GM23338 (cell line): Measurements from ENCODE around the gene TFEB. TPM values are rescaled to one million over a fixed set of nuclear protein-coding genes. Genes with fewer than 3 reads are reported as not detected.
A peak's percentile ranks its signal among the peaks of the same experiment; 100 is the strongest.

Source experiments
- ATAC-seq: fragments of 200-7000 bp; cut with Tn5 transposase; 3 replicates; pipeline ENCODE4 v1.9.1; 2020
- DNase-seq: peaks from one replicate; pipeline ENCODE4 v3.0.0-alpha.2; 2015; ENCODE audit warnings: low spot score
- H2AFZ ChIP-seq: fragments of 200-600 bp; sonication (generic); 2 replicates; pipeline ENCODE4 v1.8.0; 2016; ENCODE audit warnings: antibody characterized with exemption, mild to moderate bottlenecking, moderate library complexity
- H3F3A ChIP-seq: fragments of 200-600 bp; sonication (generic); replicated peaks from 2 replicates; pipeline ENCODE4 v1.8.0; 2017; ENCODE audit warnings: antibody characterized with exemption, mixed run types, low read depth
- H3K27ac ChIP-seq: fragments of 200-600 bp; sonication (generic); 2 replicates; pipeline ENCODE4 v1.6.1; 2016; ENCODE audit warnings: low read depth
- H3K27me3 ChIP-seq: fragments of 200-600 bp; sonication (generic); 2 replicates; pipeline ENCODE4 v1.8.0; 2016; ENCODE audit warnings: mild to moderate bottlenecking, mixed run types, moderate library complexity; ENCODE audit not compliant: insufficient read depth
- H3K36me3 ChIP-seq: fragments of 200-600 bp; sonication (generic); 2 replicates; pipeline ENCODE4 v1.8.0; 2016; ENCODE audit warnings: mild to moderate bottlenecking; ENCODE audit not compliant: insufficient read depth
- H3K4me1 ChIP-seq: fragments of 200-600 bp; sonication (generic); 2 replicates; pipeline ENCODE4 v1.8.0; 2016; ENCODE audit warnings: mild to moderate bottlenecking, moderate library complexity; ENCODE audit not compliant: insufficient read depth
- H3K4me2 ChIP-seq: fragments of 200-600 bp; sonication (generic); 2 replicates; pipeline ENCODE4 v1.7.1; 2017; ENCODE audit warnings: mixed run types
- H3K4me3 ChIP-seq: fragments of 200-600 bp; sonication (generic); 2 replicates; pipeline ENCODE4 v1.6.1; 2016; ENCODE audit warnings: mixed run types
- H3K79me2 ChIP-seq: fragments of 200-600 bp; sonication (generic); replicated peaks from 2 replicates; pipeline ENCODE4 v1.8.0; 2017; ENCODE audit warnings: mild to moderate bottlenecking; ENCODE audit not compliant: insufficient read depth
- H3K9me2 ChIP-seq: fragments of 200-600 bp; sonication (generic); 2 replicates; pipeline ENCODE4 v1.8.0; 2017; ENCODE audit not compliant: insufficient read depth
- H4K20me1 ChIP-seq: fragments of 200-600 bp; sonication (generic); replicated peaks from 2 replicates; pipeline ENCODE4 v1.8.0; 2017; ENCODE audit warnings: mild to moderate bottlenecking; ENCODE audit not compliant: insufficient read depth
- H3K27ac Mint-ChIP-seq: 2 replicates; pipeline ENCODE4 v1.8.0; 2020; ENCODE audit warnings: inconsistent platforms, mild to moderate bottlenecking, moderate library complexity, mixed read lengths
- H3K27me3 Mint-ChIP-seq: 3 replicates; pipeline ENCODE4 v1.8.0; 2022; ENCODE audit warnings: low read depth, mild to moderate bottlenecking, moderate library complexity, mixed read lengths, inconsistent platforms; ENCODE audit not compliant: insufficient read depth, poor library complexity
- H3K36me3 Mint-ChIP-seq: 3 replicates; pipeline ENCODE4 v1.8.0; 2021; ENCODE audit warnings: low read depth, mild to moderate bottlenecking, inconsistent platforms, moderate library complexity, mixed read lengths
- H3K4me1 Mint-ChIP-seq: 3 replicates; pipeline ENCODE4 v1.8.0; 2020; ENCODE audit warnings: mild to moderate bottlenecking, inconsistent platforms, mixed read lengths
- H3K4me3 Mint-ChIP-seq: 3 replicates; pipeline ENCODE4 v1.8.0; 2021; ENCODE audit warnings: moderate library complexity, mild to moderate bottlenecking, inconsistent platforms, mixed read lengths
- H3K9me3 Mint-ChIP-seq: 3 replicates; pipeline ENCODE4 v1.8.0; 2020; ENCODE audit warnings: moderate library complexity, mild to moderate bottlenecking, inconsistent platforms, mixed read lengths
- EZH2 ChIP-seq: fragments of 200-600 bp; sonication (generic); IDR thresholded peaks from one replicate; pipeline ENCODE4 v1.8.0; 2017; ENCODE audit warnings: antibody characterized with exemption, mild to moderate bottlenecking, low read depth; ENCODE audit not compliant: unreplicated experiment
- EZH2phosphoT487 ChIP-seq: fragments of 200-600 bp; sonication (generic); IDR thresholded peaks from one replicate; pipeline ENCODE4 v1.8.1; 2018; ENCODE audit warnings: antibody characterized with exemption; ENCODE audit not compliant: unreplicated experiment
- JUNB ChIP-seq: IDR thresholded peaks from one replicate; pipeline ENCODE4 v1.6.1; 2016; ENCODE audit warnings: antibody characterized with exemption; ENCODE audit not compliant: unreplicated experiment
- NANOG ChIP-seq: IDR thresholded peaks from 2 replicates; pipeline ENCODE4 v1.6.1; 2016; ENCODE audit warnings: antibody characterized with exemption, borderline replicate concordance
- POLR2AphosphoS5 ChIP-seq: IDR thresholded peaks from 2 replicates; pipeline ENCODE4 v1.6.1; 2016; ENCODE audit warnings: antibody characterized with exemption, low read depth
- STAT1 ChIP-seq: IDR thresholded peaks from one replicate; pipeline ENCODE4 v1.6.1; 2016; ENCODE audit warnings: antibody characterized with exemption; ENCODE audit not compliant: unreplicated experiment
- ZNF114 ChIP-seq: fragments of 250-450 bp; sonication (Bioruptor Pico); IDR thresholded peaks from 2 replicates; pipeline ENCODE4 v1.5.0; 2020; ENCODE audit warnings: mild to moderate bottlenecking, moderate library complexity
- ZNF331 ChIP-seq: fragments of 250-450 bp; sonication (Bioruptor Pico); IDR thresholded peaks from 2 replicates; pipeline ENCODE4 v1.5.0; 2020; ENCODE audit warnings: low read depth, mild to moderate bottlenecking, moderate library complexity
- polyA plus RNA-seq: library from polyadenylated mRNA; unstranded; fragments of >200 nt; fragmentation: Nextera tagmentation; extraction: Ambion mirVana; gene quantifications from 2 replicates; pipeline ENCODE4 v1.2.1, GENCODE V29; 2016
- total RNA-seq: library from RNA; depleted of rRNA; stranded (reverse); fragments of >200 nt; shearing (Covaris generic); gene quantifications from 2 replicates; pipeline ENCODE4 v1.2.3, GENCODE V29; 2014
- TF ChIP-seq, protein P1 (sequence below): IDR thresholded peaks from 2 replicates; pipeline ENCODE4 v1.6.1; 2016; ENCODE audit warnings: antibody characterized with exemption
- TF ChIP-seq, protein P2 (sequence below), 2 experiments: fragments of 200-600 bp in 1 of 2; sonication (generic) in 1 of 2; conservative IDR thresholded peaks; 2 replicates each; pipeline versions ENCODE4 v1.5.1 to v1.6.1; 2016 to 2017; ENCODE audit warnings: antibody characterized with exemption in 2 of 2, low read depth in 2 of 2, mild to moderate bottlenecking in 2 of 2, moderate library complexity in 1 of 2

TFEB gene
- total and polyA plus RNA-seq, 2 experiments from 2014 or later, result 1.3 to 4.3 TPM

DNA sequence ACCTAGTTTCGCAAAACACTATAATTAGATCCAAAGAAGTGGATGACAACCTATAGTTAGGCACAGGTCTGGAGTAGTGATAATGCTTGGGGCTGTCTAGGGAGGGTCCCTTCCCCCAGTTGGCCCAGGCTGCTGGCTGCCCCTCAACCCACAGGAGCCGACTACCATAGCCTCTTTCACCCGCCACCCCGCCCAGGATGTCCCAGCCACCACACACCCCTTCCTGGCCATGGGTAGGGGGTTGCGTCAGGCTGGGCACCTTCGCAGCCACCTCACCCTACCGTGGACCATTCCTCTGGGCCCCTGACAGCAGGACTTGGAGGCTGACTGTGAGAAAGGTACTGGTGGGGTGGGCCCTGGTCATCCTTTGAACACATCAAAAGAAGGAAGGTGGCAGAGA, 8.5 kb downstream of the TFEB start (continued):
- TF ChIP-seq ZNF331 (no peak), EZH2phosphoT487 (no peak), POLR2AphosphoS5 (no peak), JUNB (no peak), STAT1 (no peak), EZH2 (no peak)
- TF ChIP-seq, protein P1, sequence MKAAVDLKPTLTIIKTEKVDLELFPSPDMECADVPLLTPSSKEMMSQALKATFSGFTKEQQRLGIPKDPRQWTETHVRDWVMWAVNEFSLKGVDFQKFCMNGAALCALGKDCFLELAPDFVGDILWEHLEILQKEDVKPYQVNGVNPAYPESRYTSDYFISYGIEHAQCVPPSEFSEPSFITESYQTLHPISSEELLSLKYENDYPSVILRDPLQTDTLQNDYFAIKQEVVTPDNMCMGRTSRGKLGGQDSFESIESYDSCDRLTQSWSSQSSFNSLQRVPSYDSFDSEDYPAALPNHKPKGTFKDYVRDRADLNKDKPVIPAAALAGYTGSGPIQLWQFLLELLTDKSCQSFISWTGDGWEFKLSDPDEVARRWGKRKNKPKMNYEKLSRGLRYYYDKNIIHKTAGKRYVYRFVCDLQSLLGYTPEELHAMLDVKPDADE, result no peak

DNA sequence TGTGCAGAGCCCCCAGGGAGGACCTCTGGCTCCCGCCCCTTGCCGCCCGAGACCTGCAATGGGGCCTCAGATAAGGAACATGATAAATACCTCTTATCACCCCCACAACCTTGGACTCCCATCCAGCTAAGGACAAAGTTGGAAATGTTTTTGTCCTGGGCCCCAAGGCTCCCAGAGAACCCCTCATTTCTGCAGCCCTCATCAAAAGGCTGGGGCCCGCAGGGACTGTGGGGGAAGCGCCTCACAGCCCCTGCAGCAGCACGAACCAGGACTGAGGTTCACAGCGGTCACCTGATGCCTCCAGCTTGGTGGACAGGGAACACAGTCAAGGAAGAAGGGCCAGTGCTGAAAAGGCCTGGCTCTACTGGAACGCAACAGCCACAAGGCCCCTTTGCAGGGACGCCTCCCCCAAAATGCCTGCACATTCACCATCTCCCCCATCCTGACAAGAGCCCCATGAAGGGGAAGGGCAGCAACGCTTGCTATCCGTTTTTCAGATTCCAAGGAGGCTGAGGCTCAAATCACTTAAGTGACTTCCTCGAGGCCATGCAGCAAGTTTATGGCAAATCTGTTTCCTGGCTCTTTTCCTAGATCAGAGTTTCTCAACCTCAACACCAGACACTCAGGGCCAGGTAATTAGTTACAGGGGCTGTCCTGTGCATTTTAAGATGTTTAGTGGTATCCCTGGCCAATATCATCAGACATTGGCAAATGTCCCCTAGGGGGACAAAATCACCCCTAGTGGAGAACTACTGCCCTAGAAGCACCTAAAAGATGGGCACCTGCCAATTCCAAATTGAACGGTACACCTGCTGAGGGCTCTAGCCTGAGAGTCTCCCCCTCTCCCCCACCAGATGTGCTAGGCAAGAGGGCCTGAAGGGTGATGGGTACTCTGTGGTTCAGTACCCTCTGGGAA, 10.6 kb downstream of the TFEB start:
- peaks cover 36% of the 10 kb centered on the region for H3K4me1 Mint-ChIP-seq
- no peak overlapping the region for H3K27ac Mint-ChIP-seq
- no peak for TF ChIP-seq ZNF331
- TF ChIP-seq, protein P1, result no peak
- no peak for TF ChIP-seq ZNF114 (CRISPR knock-in tag)
- no peak for TF ChIP-seq STAT1
- TF ChIP-seq, protein P2, sequence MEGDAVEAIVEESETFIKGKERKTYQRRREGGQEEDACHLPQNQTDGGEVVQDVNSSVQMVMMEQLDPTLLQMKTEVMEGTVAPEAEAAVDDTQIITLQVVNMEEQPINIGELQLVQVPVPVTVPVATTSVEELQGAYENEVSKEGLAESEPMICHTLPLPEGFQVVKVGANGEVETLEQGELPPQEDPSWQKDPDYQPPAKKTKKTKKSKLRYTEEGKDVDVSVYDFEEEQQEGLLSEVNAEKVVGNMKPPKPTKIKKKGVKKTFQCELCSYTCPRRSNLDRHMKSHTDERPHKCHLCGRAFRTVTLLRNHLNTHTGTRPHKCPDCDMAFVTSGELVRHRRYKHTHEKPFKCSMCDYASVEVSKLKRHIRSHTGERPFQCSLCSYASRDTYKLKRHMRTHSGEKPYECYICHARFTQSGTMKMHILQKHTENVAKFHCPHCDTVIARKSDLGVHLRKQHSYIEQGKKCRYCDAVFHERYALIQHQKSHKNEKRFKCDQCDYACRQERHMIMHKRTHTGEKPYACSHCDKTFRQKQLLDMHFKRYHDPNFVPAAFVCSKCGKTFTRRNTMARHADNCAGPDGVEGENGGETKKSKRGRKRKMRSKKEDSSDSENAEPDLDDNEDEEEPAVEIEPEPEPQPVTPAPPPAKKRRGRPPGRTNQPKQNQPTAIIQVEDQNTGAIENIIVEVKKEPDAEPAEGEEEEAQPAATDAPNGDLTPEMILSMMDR (conservative IDR thresholded peaks at IDR 0.05; ENCODE audit: low read depth in 2 of 2), result peak in 1 of 2 experiments; percentile 17; a peak in 1 of 4 replicates
- TF ChIP-seq NANOG, result no peak
- no peak overlapping the region for H3K4me3 Mint-ChIP-seq
- H3K9me3 Mint-ChIP-seq, result no peaks in the 10 kb centered on the region
- Histone ChIP-seq H3K36me3 (no peaks in the 10 kb centered on the region), H3K27me3 (no peaks in the 10 kb centered on the region), H3K27ac (no peak overlapping the region), H3K4me1 (peaks cover 18% of the 10 kb centered on the region), H3K4me2 (no peak overlapping the region), H3K9me2 (no peaks in the 10 kb centered on the region), H3K4me3 (no peak overlapping the region), H3F3A (no peaks in the 10 kb centered on the region), H2AFZ (no peak overlapping the region), H3K79me2 (no peaks in the 10 kb centered on the region), H4K20me1 (no peaks in the 10 kb centered on the region)
- ATAC-seq, result no peak
- no peaks in the 10 kb centered on the region for H3K36me3 Mint-ChIP-seq
- H3K27me3 Mint-ChIP-seq, result peaks cover 5% of the 10 kb centered on the region
- no peak for DNase-seq
